ENCODE measurements around the gene SS18L1.

Gene SS18L1

GRCh38 chr20:62186096-62186426 lies 42.5 kb downstream of the SS18L1 start:
- Histone ChIP-seq H3K27ac (no peak overlapping the region), H4K20me1 (ENCODE audit: insufficient read depth) (no peaks in the 10 kb centered on the region), H3K27me3 (ENCODE audit: insufficient read depth, low read depth) (no peaks in the 10 kb centered on the region), H3K4me1 (ENCODE audit: low read depth, poor library complexity, severe bottlenecking) (peaks cover 19% of the 10 kb centered on the region), H3K4me3 (IDR thresholded peaks at IDR 0.05; ENCODE audit: insufficient read depth, low read depth, low read length) (no peak overlapping the region), H2AFZ (ENCODE audit: low read depth) (no peak overlapping the region), H3K9ac (no peak overlapping the region), H3K36me3 (ENCODE audit: insufficient read depth) (no peaks in the 10 kb centered on the region; the same call in 1 of the 2 replicates), H3K79me2 (ENCODE audit: insufficient read depth, low read depth) (peaks cover 44% of the 10 kb centered on the region), H3K4me2 (no peak overlapping the region)
- no peak for TF ChIP-seq CTCF (conservative IDR thresholded peaks at IDR 0.05; ENCODE audit: low read depth, low read length)

DNA sequence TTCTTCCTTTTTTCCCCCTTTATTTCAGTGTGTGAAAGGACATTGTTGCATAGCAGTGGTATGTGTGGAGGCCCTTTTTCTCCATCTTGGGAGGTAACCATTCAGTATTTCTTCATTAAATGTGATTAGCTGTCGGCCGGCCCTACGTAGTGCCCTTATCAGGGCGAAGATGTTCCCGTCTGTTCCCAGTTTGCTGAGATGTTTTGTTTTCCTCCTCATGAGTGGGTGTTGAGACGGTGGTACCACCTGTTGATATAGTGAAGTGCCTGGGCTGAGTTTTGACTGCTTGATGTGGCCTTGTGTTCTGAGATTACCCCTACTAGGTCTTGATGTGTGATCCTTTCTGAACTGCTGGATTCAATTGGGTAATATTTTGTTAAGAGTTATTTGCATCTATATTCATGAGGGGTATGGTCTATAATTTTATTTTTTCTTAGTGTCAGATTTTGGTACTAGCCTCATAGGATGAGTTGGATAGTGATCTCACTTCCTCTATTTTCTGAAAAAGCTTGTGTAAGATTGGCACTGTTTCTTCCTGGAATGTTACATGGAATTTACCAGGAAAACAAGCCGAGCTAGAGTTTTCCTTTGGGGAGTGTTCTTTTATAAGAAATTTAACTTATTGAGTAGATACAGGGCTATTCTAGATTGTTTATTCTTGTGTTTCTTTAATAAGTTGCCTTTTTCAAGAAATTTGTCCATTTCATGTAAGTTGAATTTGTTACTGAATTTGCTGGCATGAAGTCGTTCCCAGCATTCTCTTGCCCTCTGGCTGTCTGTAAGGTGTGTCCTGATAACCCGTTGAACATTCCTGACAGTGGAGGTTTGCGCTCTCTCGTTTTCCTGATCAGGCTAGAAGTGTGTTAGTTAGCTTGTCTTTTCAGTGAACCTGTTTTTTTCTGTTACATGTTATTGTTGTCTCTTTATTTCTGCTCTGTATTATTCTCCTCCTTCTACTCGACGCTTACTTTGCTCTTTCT lies 43.6 kb downstream of the SS18L1 start:
- H3K36me3 ChIP-seq (ENCODE audit: insufficient read depth), result no peaks in the 10 kb centered on the region; the same call in 1 of the 2 replicates
- peaks cover 44% of the 10 kb centered on the region for H3K79me2 ChIP-seq (ENCODE audit: insufficient read depth, low read depth)
- no peak overlapping the region for H2AFZ ChIP-seq (ENCODE audit: low read depth)
- H3K4me3 ChIP-seq (IDR thresholded peaks at IDR 0.05; ENCODE audit: insufficient read depth, low read depth, low read length), result no peak overlapping the region
- H3K4me2 ChIP-seq, result no peak overlapping the region
- no peak overlapping the region for H3K27ac ChIP-seq
- no peaks in the 10 kb centered on the region for H4K20me1 ChIP-seq (ENCODE audit: insufficient read depth)
- no peaks in the 10 kb centered on the region for H3K27me3 ChIP-seq (ENCODE audit: insufficient read depth, low read depth)
- no peak for TF ChIP-seq CTCF (conservative IDR thresholded peaks at IDR 0.05; ENCODE audit: low read depth, low read length)
- no peak overlapping the region for H3K9ac ChIP-seq
- peaks cover 11% of the 10 kb centered on the region for H3K4me1 ChIP-seq (ENCODE audit: low read depth, poor library complexity, severe bottlenecking)

DNA sequence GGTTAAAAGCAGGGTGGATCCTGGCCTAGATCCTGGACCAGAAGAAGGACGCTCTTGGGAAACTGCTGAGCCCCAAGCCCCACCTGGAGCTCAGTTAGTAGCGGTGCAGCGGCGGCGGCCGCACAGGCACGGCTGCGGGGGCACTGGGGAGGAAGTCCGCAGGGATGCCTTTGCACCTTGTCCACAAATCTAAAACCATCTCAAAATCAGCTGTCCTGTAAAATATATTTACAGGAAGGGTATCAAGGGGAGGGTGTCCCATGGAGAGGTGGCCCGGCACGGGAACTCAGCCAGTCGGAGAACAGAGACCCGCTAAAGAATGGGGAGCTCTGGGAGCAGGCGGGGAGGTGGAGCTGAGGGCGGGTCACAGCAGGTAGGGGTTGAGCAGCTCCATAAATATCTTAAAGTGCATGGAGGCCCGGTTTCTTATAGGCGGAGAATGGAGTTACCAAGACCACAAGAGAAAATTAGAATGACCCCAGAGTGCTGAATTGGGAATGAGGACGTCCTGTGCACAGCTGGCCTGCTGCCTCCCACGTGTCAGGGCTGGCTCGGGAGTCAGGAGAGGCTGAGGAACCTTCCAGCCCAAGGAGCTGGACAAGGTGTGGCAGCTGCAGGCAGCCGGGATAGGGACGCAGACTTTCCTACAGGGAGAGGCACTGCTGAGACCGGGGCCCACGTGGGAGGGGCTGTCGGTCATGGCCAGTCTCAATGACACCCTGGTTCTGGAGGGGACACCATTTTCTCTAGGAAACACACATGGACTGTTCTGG lies 47.3 kb downstream of the SS18L1 start:
- peaks cover 24% of the 10 kb centered on the region; the same call in 1 of the 2 replicates for H3K79me2 ChIP-seq (ENCODE audit: insufficient read depth, low read depth)
- TF ChIP-seq CTCF (conservative IDR thresholded peaks at IDR 0.05; ENCODE audit: low read depth, low read length), result no peak

DNA sequence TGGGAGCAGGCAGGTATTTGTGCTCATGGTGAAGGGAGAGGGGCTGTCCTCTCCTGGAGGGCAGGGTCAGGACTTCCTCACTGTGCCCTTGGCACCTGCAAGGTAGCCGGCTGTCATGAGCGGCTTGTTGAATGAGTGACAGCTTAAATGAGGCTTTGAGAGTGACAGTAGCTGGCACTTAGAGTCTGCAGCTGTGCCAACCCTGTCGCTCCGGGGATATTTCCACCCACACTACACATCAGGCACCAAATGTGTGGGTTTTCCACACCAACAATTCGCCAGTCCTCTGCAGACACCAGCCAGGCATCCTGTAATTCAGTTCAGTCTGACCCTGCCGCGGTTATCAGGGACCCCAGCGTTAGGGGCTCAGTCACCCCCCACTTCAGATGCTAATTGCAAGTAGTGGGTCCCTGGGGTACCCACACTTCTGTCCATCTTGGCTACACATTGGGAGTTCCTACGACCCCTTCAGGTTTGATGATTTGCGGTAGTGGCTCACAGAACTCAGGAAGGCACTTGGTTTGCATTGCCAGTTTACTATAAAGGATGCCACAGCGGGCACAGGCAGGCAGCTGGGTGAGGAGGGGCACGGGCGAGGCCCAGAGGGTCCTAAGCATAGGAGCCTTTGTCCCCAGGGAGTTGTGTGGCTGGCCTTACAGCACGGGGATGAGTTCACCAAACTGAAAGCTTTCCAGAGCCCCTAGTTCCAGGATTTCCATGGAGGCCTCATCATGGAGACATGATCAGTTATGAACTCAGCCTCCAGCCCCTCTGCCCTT lies 48.4 kb downstream of the SS18L1 start:
- H3K9ac ChIP-seq, result no peak overlapping the region
- peaks cover 4% of the 10 kb centered on the region; the same call in 1 of the 2 replicates for H3K36me3 ChIP-seq (ENCODE audit: insufficient read depth)
- H3K4me3 ChIP-seq (IDR thresholded peaks at IDR 0.05; ENCODE audit: insufficient read depth, low read depth, low read length), result no peak overlapping the region
- no peak overlapping the region for H2AFZ ChIP-seq (ENCODE audit: low read depth)
- no peaks in the 10 kb centered on the region for H4K20me1 ChIP-seq (ENCODE audit: insufficient read depth)
- H3K79me2 ChIP-seq (ENCODE audit: insufficient read depth, low read depth), result peaks cover 14% of the 10 kb centered on the region; the same call in 1 of the 2 replicates
- TF ChIP-seq CTCF (conservative IDR thresholded peaks at IDR 0.05; ENCODE audit: low read depth, low read length), result no peak
- no peaks in the 10 kb centered on the region for H3K27me3 ChIP-seq (ENCODE audit: insufficient read depth, low read depth)
- no peak overlapping the region for H3K4me2 ChIP-seq
- H3K27ac ChIP-seq, result no peak overlapping the region
- no peaks in the 10 kb centered on the region for H3K4me1 ChIP-seq (ENCODE audit: low read depth, poor library complexity, severe bottlenecking)

More for the DNA sequence above, 47.3 kb downstream of the SS18L1 start:
- no peak overlapping the region for H2AFZ ChIP-seq (ENCODE audit: low read depth)
- no peaks in the 10 kb centered on the region for H3K4me1 ChIP-seq (ENCODE audit: low read depth, poor library complexity, severe bottlenecking)
- H3K27me3 ChIP-seq (ENCODE audit: insufficient read depth, low read depth), result no peaks in the 10 kb centered on the region
- H3K27ac ChIP-seq, result no peak overlapping the region
- H3K9ac ChIP-seq, result no peak overlapping the region
- no peaks in the 10 kb centered on the region for H4K20me1 ChIP-seq (ENCODE audit: insufficient read depth)
- no peak overlapping the region for H3K4me2 ChIP-seq
- no peaks in the 10 kb centered on the region; the same call in 1 of the 2 replicates for H3K36me3 ChIP-seq (ENCODE audit: insufficient read depth)
- H3K4me3 ChIP-seq (IDR thresholded peaks at IDR 0.05; ENCODE audit: insufficient read depth, low read depth, low read length), result no peak overlapping the region

Data from KMS-11 (cell line).